WTC11 (cell line): Measurements from ENCODE around the gene P2RY6. TPM values are rescaled to one million over a fixed set of nuclear protein-coding genes. Genes with fewer than 3 reads are reported as not detected.
A peak's percentile ranks its signal among the peaks of the same experiment; 100 is the strongest.

Source experiments
- ATAC-seq: fragments of 200-7000 bp; cut with Tn5 transposase; 2 replicates; pipeline ENCODE4 v1.10.0; 2021; ENCODE audit warnings: mild to moderate bottlenecking, moderate library complexity
- CTCF ChIA-PET: fragments of 300-600 bp; sonication (Branson Sonifier 250); formaldehyde crosslinking; loops from one replicate; lab custom pipeline; 2021; ENCODE audit warnings: antibody characterized with exemption; lab: Charles Lee
- POLR2A ChIA-PET: fragments of 350-600 bp; sonication (Branson Sonifier 250); formaldehyde crosslinking; loops from one replicate; lab custom pipeline; 2021; ENCODE audit warnings: antibody characterized with exemption; lab: Charles Lee
- DNase-seq: peaks from one replicate; pipeline ENCODE4 v3.0.0; 2021; ENCODE audit warnings: low spot score
- H3K27ac Mint-ChIP-seq: 2 replicates; pipeline ENCODE4 v1.8.0; 2021; ENCODE audit warnings: mixed read lengths
- H3K27me3 Mint-ChIP-seq: 2 replicates; pipeline ENCODE4 v1.8.0; 2021; ENCODE audit warnings: low read depth, mild to moderate bottlenecking, moderate library complexity, mixed read lengths
- H3K36me3 Mint-ChIP-seq: 2 replicates; pipeline ENCODE4 v1.8.0; 2021; ENCODE audit warnings: mixed read lengths
- H3K4me1 Mint-ChIP-seq: 2 replicates; pipeline ENCODE4 v1.8.0; 2022; ENCODE audit warnings: mixed read lengths
- H3K4me3 Mint-ChIP-seq: 2 replicates; pipeline ENCODE4 v1.8.0; 2021; ENCODE audit warnings: mild to moderate bottlenecking, moderate library complexity, mixed read lengths
- H3K9me3 Mint-ChIP-seq: 2 replicates; pipeline ENCODE4 v1.8.0; 2021; ENCODE audit warnings: mixed read lengths
- ATF3 ChIP-seq: sonication (generic); formaldehyde crosslinking; conservative IDR thresholded peaks from 2 replicates; pipeline ENCODE4 v1.8.1; 2022; ENCODE audit warnings: mild to moderate bottlenecking, missing genetic modification reagents
- CREB1 ChIP-seq: sonication (generic); formaldehyde crosslinking; IDR thresholded peaks from 2 replicates; pipeline ENCODE4 v1.8.0; 2023; ENCODE audit warnings: mild to moderate bottlenecking, missing genetic modification reagents
- EMX1 ChIP-seq: fragments of 250-450 bp; sonication (Bioruptor Pico); IDR thresholded peaks from 2 replicates; pipeline ENCODE4 v1.8.0; 2021; ENCODE audit warnings: mild to moderate bottlenecking
- FOXK1 ChIP-seq: sonication (generic); formaldehyde crosslinking; IDR thresholded peaks from 2 replicates; pipeline ENCODE4 v1.8.0; 2022; ENCODE audit warnings: mild to moderate bottlenecking, moderate library complexity, missing genetic modification reagents
- GABPB1 ChIP-seq: sonication (generic); formaldehyde crosslinking; IDR thresholded peaks from 2 replicates; pipeline ENCODE4 v1.8.1; 2023; ENCODE audit warnings: mild to moderate bottlenecking, missing genetic modification reagents
- MLX ChIP-seq: sonication (generic); formaldehyde crosslinking; IDR thresholded peaks from 2 replicates; pipeline ENCODE4 v1.8.1; 2023; ENCODE audit warnings: mild to moderate bottlenecking, missing genetic modification reagents, moderate library complexity
- NFATC4 ChIP-seq: fragments of 250-450 bp; sonication (Bioruptor Pico); IDR thresholded peaks from 2 replicates; pipeline ENCODE4 v1.9.0; 2021; ENCODE audit warnings: mild to moderate bottlenecking
- NFE2L1 ChIP-seq: sonication (generic); formaldehyde crosslinking; IDR thresholded peaks from 2 replicates; pipeline ENCODE4 v1.8.1; 2023; ENCODE audit warnings: missing genetic modification reagents
- PRRX2 ChIP-seq: fragments of 250-450 bp; sonication (Bioruptor Pico); IDR thresholded peaks from 2 replicates; pipeline ENCODE4 v1.8.0; 2021; ENCODE audit warnings: mild to moderate bottlenecking
- RELA ChIP-seq: sonication (generic); formaldehyde crosslinking; IDR thresholded peaks from 2 replicates; pipeline ENCODE4 v1.8.1; 2022; ENCODE audit warnings: missing genetic modification reagents, mild to moderate bottlenecking, borderline replicate concordance
- RORB ChIP-seq: fragments of 250-450 bp; sonication (Bioruptor Pico); IDR thresholded peaks from 2 replicates; pipeline ENCODE4 v1.9.0; 2021; ENCODE audit warnings: mild to moderate bottlenecking
- SP1 ChIP-seq: sonication (generic); formaldehyde crosslinking; conservative IDR thresholded peaks from 2 replicates; pipeline ENCODE4 v1.8.1; 2022; ENCODE audit warnings: missing genetic modification reagents
- TEAD1 ChIP-seq: sonication (generic); formaldehyde crosslinking; IDR thresholded peaks from 2 replicates; pipeline ENCODE4 v1.8.0; 2022; ENCODE audit warnings: mild to moderate bottlenecking, missing genetic modification reagents
- USF2 ChIP-seq: sonication (generic); formaldehyde crosslinking; IDR thresholded peaks from 2 replicates; pipeline ENCODE4 v1.8.1; 2023; ENCODE audit warnings: mild to moderate bottlenecking, missing genetic modification reagents, moderate library complexity
- ZBTB21 ChIP-seq: sonication (generic); formaldehyde crosslinking; IDR thresholded peaks from 2 replicates; pipeline ENCODE4 v1.8.1; 2023; ENCODE audit warnings: mild to moderate bottlenecking, missing genetic modification reagents, borderline replicate concordance
- ZNF121 ChIP-seq: sonication (generic); formaldehyde crosslinking; IDR thresholded peaks from 2 replicates; pipeline ENCODE4 v1.8.0; 2023; ENCODE audit warnings: missing genetic modification reagents
- ZNF263 ChIP-seq: sonication (generic); formaldehyde crosslinking; IDR thresholded peaks from 2 replicates; pipeline ENCODE4 v1.8.1; 2022; ENCODE audit warnings: low read depth, mild to moderate bottlenecking, moderate library complexity, missing genetic modification reagents
- ZNF416 ChIP-seq: fragments of 250-450 bp; sonication (Bioruptor Pico); IDR thresholded peaks from 2 replicates; pipeline ENCODE4 v1.9.0; 2021; ENCODE audit warnings: mild to moderate bottlenecking, inconsistent platforms
- ZNF671 ChIP-seq: fragments of 250-450 bp; sonication (Bioruptor Pico); IDR thresholded peaks from 2 replicates; pipeline ENCODE4 v1.8.0; 2021; ENCODE audit warnings: mild to moderate bottlenecking
- total RNA-seq: library from RNA; stranded (reverse); gene quantifications from 3 replicates; pipeline ENCODE4 v1.2.3, GENCODE V29; 2021
- TF ChIP-seq, protein P1 (sequence below): sonication (generic); formaldehyde crosslinking; IDR thresholded peaks from 2 replicates; pipeline ENCODE4 v1.8.1; 2023; ENCODE audit warnings: mild to moderate bottlenecking, missing genetic modification reagents
- TF ChIP-seq, protein P2 (sequence below): fragments of 200-600 bp; IDR thresholded peaks from 2 replicates; pipeline ENCODE4 v1.8.0; 2022; ENCODE audit warnings: antibody characterized with exemption

Gene P2RY6
- total RNA-seq, 1 experiment from 2014 or later, result not detected

DNA sequence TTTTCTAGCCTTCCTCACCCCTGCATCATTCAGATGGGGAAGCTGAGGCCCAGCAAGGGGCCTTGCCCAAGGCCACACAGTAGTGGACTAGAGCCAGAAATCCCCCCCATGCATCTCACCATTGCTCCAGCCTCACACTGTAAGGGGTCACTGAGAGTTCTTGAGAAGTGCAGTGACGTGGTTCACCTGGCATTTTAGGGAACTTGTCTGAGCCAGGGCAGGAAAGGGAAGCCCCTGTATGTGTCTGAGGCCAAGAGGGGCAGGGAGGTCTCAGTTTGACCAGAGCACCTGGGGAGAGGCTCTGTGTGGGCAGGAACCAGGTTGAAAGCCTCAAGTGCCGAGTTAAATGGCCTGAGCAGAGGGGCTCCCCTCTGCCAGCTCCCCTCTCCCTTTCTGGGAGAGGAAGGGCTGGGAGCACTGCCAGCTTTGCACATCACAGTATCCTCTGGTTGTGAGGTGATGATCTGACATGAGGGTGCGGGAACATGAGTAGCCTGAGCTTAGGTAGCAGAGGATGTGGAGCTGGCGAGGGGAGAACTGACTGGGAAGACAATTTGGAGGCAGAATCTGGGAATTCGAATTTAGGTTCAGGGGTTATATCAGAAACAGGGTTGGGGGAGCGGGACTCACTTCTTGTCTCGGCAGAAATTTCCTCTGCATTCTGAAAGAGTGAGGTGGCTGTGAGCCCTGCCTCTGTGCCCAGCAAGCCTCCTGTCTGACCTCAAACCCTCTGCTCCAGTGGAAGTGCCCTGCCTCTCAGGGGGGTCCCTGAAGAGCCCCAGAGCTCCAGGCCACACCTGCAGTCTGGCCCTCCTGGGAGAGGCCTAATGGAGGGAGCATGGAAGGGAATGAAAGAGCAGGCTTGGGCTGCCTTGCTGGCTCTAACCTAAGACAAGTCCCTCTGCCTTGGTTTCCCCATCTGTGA is 50.5 kb downstream of the P2RY6 start:
- POLR2A ChIA-PET, result interaction anchor here (0.7 to 2.1 kb wide), 3 partner anchors 14 to 33 kb away, joined by 3 to 7 read pairs (median 5); partner anchors contain the start of gene ARHGEF17

DNA sequence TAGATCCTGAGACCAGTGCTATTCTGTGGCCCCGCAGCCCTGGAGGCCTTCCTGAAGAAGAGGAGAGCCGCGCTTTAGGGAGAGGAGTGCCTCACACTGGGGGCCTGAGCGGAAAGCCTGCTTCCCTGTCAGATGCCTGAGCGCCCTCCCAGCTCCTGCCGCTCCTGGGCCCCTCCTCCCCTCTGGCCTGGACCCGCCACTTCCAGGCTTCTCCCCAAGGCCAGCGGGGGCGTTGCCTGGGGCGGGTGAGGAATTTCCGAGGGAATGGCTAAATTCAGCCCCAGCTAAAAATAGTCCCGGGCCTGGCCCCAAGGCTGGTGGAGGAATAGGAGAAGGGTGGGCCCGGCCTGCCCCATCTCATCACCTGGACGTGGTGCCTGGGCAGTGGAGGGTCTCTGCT is 51.3 kb downstream of the P2RY6 start:
- H3K9me3 Mint-ChIP-seq, result no peaks in the 10 kb centered on the region
- H3K27me3 Mint-ChIP-seq, result peaks cover 11% of the 10 kb centered on the region
- CTCF ChIA-PET, result interaction anchor here (0.5 to 5.1 kb wide), 17 partner anchors 9 to 336 kb away, joined by 3 to 49 read pairs (median 6); partner anchors contain the start of gene ARHGEF17
- no peaks in the 10 kb centered on the region for H3K36me3 Mint-ChIP-seq
- TF ChIP-seq TEAD1 (CRISPR knock-in tag), result no peak
- no peak for TF ChIP-seq NFATC4 (CRISPR knock-in tag)
- no peak for TF ChIP-seq EMX1 (CRISPR knock-in tag)
- TF ChIP-seq CREB1, result no peak
- TF ChIP-seq RORB, result no peak
- TF ChIP-seq, protein P1, sequence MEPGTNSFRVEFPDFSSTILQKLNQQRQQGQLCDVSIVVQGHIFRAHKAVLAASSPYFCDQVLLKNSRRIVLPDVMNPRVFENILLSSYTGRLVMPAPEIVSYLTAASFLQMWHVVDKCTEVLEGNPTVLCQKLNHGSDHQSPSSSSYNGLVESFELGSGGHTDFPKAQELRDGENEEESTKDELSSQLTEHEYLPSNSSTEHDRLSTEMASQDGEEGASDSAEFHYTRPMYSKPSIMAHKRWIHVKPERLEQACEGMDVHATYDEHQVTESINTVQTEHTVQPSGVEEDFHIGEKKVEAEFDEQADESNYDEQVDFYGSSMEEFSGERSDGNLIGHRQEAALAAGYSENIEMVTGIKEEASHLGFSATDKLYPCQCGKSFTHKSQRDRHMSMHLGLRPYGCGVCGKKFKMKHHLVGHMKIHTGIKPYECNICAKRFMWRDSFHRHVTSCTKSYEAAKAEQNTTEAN (CRISPR knock-in tag), result no peak
- TF ChIP-seq FOXK1 (CRISPR knock-in tag), result no peak
- no peak for TF ChIP-seq RELA (CRISPR knock-in tag)
- no peak for TF ChIP-seq NFE2L1
- no peak overlapping the region for H3K4me3 Mint-ChIP-seq
- DNase-seq, result peak; percentile 84
- POLR2A ChIA-PET, result interaction anchor here (0.7 to 2.1 kb wide), 3 partner anchors 14 to 32 kb away, joined by 3 to 7 read pairs (median 5); partner anchors contain the start of gene ARHGEF17
- H3K4me1 Mint-ChIP-seq, result peaks cover 42% of the 10 kb centered on the region
- ATAC-seq, result peak; percentile 90
- no peak overlapping the region for H3K27ac Mint-ChIP-seq

More for the DNA sequence above, 50.5 kb downstream of the P2RY6 start:
- CTCF ChIA-PET, result interaction anchor here (0.5 to 5.1 kb wide), 17 partner anchors 8 to 337 kb away, joined by 3 to 49 read pairs (median 6); partner anchors contain the start of gene ARHGEF17
- ATAC-seq (no peak), DNase-seq (no peak)
- H3K4me3 Mint-ChIP-seq, result no peak overlapping the region
- H3K9me3 Mint-ChIP-seq, result no peaks in the 10 kb centered on the region
- peaks cover 4% of the 10 kb centered on the region for H3K27me3 Mint-ChIP-seq
- no peaks in the 10 kb centered on the region for H3K36me3 Mint-ChIP-seq
- no peak for TF ChIP-seq ZNF416 (CRISPR knock-in tag)
- no peak for TF ChIP-seq ZBTB21 (CRISPR knock-in tag)
- TF ChIP-seq, protein P2, sequence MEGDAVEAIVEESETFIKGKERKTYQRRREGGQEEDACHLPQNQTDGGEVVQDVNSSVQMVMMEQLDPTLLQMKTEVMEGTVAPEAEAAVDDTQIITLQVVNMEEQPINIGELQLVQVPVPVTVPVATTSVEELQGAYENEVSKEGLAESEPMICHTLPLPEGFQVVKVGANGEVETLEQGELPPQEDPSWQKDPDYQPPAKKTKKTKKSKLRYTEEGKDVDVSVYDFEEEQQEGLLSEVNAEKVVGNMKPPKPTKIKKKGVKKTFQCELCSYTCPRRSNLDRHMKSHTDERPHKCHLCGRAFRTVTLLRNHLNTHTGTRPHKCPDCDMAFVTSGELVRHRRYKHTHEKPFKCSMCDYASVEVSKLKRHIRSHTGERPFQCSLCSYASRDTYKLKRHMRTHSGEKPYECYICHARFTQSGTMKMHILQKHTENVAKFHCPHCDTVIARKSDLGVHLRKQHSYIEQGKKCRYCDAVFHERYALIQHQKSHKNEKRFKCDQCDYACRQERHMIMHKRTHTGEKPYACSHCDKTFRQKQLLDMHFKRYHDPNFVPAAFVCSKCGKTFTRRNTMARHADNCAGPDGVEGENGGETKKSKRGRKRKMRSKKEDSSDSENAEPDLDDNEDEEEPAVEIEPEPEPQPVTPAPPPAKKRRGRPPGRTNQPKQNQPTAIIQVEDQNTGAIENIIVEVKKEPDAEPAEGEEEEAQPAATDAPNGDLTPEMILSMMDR, result no peak
- TF ChIP-seq ATF3 (CRISPR knock-in tag), result no peak
- TF ChIP-seq ZNF121 (CRISPR knock-in tag), result no peak
- no peak for TF ChIP-seq CREB1
- peaks cover 42% of the 10 kb centered on the region for H3K4me1 Mint-ChIP-seq
- H3K27ac Mint-ChIP-seq, result no peak overlapping the region

DNA sequence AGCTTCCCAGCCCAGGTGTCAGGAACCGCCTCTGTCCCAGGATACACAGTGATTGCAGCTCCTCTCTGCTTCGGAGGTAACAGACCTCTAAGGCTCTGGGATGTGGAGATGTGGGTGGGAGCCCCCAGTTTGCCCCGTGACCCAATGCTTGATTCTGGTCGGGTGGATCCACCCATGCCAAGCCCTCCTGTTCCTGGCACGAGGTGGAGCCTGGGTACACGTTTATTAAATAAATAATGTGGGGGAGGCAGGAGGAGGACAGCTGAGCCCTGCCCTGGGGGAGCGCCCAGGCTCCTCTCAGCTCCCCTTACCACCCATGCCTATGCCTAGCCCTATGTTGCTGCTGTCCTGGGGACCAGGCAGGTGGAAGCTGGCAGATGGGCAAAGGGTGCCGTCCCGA is 52.0 kb downstream of the P2RY6 start:
- DNase-seq (no peak), ATAC-seq (peak; percentile 21)
- Mint-ChIP-seq H3K27ac (no peak overlapping the region), H3K4me3 (no peak overlapping the region), H3K36me3 (no peaks in the 10 kb centered on the region), H3K4me1 (peaks cover 42% of the 10 kb centered on the region), H3K9me3 (no peaks in the 10 kb centered on the region), H3K27me3 (peaks cover 14% of the 10 kb centered on the region)
- CTCF ChIA-PET, result interaction anchor here (0.9 to 5.1 kb wide), 13 partner anchors 10 to 87 kb away, joined by 3 to 49 read pairs (median 9); partner anchors contain the start of gene ARHGEF17
- no peak for TF ChIP-seq GABPB1 (CRISPR knock-in tag)
- TF ChIP-seq PRRX2 (CRISPR knock-in tag), result no peak
- no peak for TF ChIP-seq USF2 (CRISPR knock-in tag)
- TF ChIP-seq MLX (CRISPR knock-in tag), result no peak
- no peak for TF ChIP-seq SP1 (CRISPR knock-in tag)
- TF ChIP-seq ZNF671 (CRISPR knock-in tag), result no peak
- no peak for TF ChIP-seq ZNF263 (CRISPR knock-in tag)
- POLR2A ChIA-PET, result interaction anchor here (1.5 to 2.1 kb wide), 2 partner anchors 15 to 17 kb away, joined by 5 to 7 read pairs; partner anchors contain the start of gene ARHGEF17
